Measurements from ENCODE around the gene MSL3B.

The MSL3B gene

GRCh38 chr2:233832869-233833311 lies 35.3 kb downstream of the MSL3B start:
- no peak for DNase-seq (ENCODE audit: low read depth)

- no peak for DNase-seq (ENCODE audit: low read depth)
Measured at GRCh38 chr2:233832414-233832813, 35.8 kb downstream of the MSL3B start.

- DNase-seq (ENCODE audit: low read depth) = no peak
Measured at GRCh38 chr2:233831861-233832260, 36.3 kb downstream of the MSL3B start.

- DNase-seq (ENCODE audit: low read depth) = no peak
Measured at GRCh38 chr2:233831011-233831721, 37.0 kb downstream of the MSL3B start.

GRCh38 chr2:233830111-233830802 lies 37.9 kb downstream of the MSL3B start:
- no peak for DNase-seq (ENCODE audit: low read depth)

GRCh38 chr2:233829193-233830110 lies 38.7 kb downstream of the MSL3B start:
- DNase-seq (ENCODE audit: low read depth) = no peak

GRCh38 chr2:233828546-233829192 lies 39.5 kb downstream of the MSL3B start:
- no peak for DNase-seq (ENCODE audit: low read depth)

- DNase-seq (ENCODE audit: low read depth) = no peak
Measured at GRCh38 chr2:233824373-233824772, 43.8 kb downstream of the MSL3B start.

GRCh38 chr2:233823731-233824121 lies 44.5 kb downstream of the MSL3B start:
- DNase-seq (ENCODE audit: low read depth) = no peak

- no peak for DNase-seq (ENCODE audit: low read depth)
Measured at GRCh38 chr2:233822781-233823730, 45.1 kb downstream of the MSL3B start.

- DNase-seq (ENCODE audit: low read depth) = no peak
Measured at GRCh38 chr2:233822101-233822771, 46.0 kb downstream of the MSL3B start.

GRCh38 chr2:233821709-233822100 lies 46.5 kb downstream of the MSL3B start:
- no peak for DNase-seq (ENCODE audit: low read depth)

GRCh38 chr2:233821196-233821595 lies 47.0 kb downstream of the MSL3B start:
- no peak for DNase-seq (ENCODE audit: low read depth)

GRCh38 chr2:233820774-233821105 lies 47.4 kb downstream of the MSL3B start:
- DNase-seq (ENCODE audit: low read depth) = no peak

GRCh38 chr2:233819884-233820773 lies 48.1 kb downstream of the MSL3B start:
- DNase-seq (ENCODE audit: low read depth) = no peak

GRCh38 chr2:233818639-233819621 lies 49.3 kb downstream of the MSL3B start:
- DNase-seq (ENCODE audit: low read depth) = no peak

GRCh38 chr2:233817995-233818638 lies 50.1 kb downstream of the MSL3B start:
- no peak for DNase-seq (ENCODE audit: low read depth)
